GM23338 (cell line): Measurements from ENCODE around the gene LUC7L. TPM values are rescaled to one million over a fixed set of nuclear protein-coding genes. Genes with fewer than 3 reads are reported as not detected.

Source experiments
- ATAC-seq: fragments of 200-7000 bp; cut with Tn5 transposase; 3 replicates; pipeline ENCODE4 v1.9.1; 2020
- DNase-seq: peaks from one replicate; pipeline ENCODE4 v3.0.0-alpha.2; 2015; ENCODE audit warnings: low spot score
- H2AFZ ChIP-seq: fragments of 200-600 bp; sonication (generic); 2 replicates; pipeline ENCODE4 v1.8.0; 2016; ENCODE audit warnings: antibody characterized with exemption, mild to moderate bottlenecking, moderate library complexity
- H3F3A ChIP-seq: fragments of 200-600 bp; sonication (generic); replicated peaks from 2 replicates; pipeline ENCODE4 v1.8.0; 2017; ENCODE audit warnings: antibody characterized with exemption, mixed run types, low read depth
- H3K27ac ChIP-seq: fragments of 200-600 bp; sonication (generic); 2 replicates; pipeline ENCODE4 v1.6.1; 2016; ENCODE audit warnings: low read depth
- H3K27me3 ChIP-seq: fragments of 200-600 bp; sonication (generic); 2 replicates; pipeline ENCODE4 v1.8.0; 2016; ENCODE audit warnings: mild to moderate bottlenecking, mixed run types, moderate library complexity; ENCODE audit not compliant: insufficient read depth
- H3K36me3 ChIP-seq: fragments of 200-600 bp; sonication (generic); 2 replicates; pipeline ENCODE4 v1.8.0; 2016; ENCODE audit warnings: mild to moderate bottlenecking; ENCODE audit not compliant: insufficient read depth
- H3K4me1 ChIP-seq: fragments of 200-600 bp; sonication (generic); 2 replicates; pipeline ENCODE4 v1.8.0; 2016; ENCODE audit warnings: mild to moderate bottlenecking, moderate library complexity; ENCODE audit not compliant: insufficient read depth
- H3K4me2 ChIP-seq: fragments of 200-600 bp; sonication (generic); 2 replicates; pipeline ENCODE4 v1.7.1; 2017; ENCODE audit warnings: mixed run types
- H3K4me3 ChIP-seq: fragments of 200-600 bp; sonication (generic); 2 replicates; pipeline ENCODE4 v1.6.1; 2016; ENCODE audit warnings: mixed run types
- H3K79me2 ChIP-seq: fragments of 200-600 bp; sonication (generic); replicated peaks from 2 replicates; pipeline ENCODE4 v1.8.0; 2017; ENCODE audit warnings: mild to moderate bottlenecking; ENCODE audit not compliant: insufficient read depth
- H3K9me2 ChIP-seq: fragments of 200-600 bp; sonication (generic); 2 replicates; pipeline ENCODE4 v1.8.0; 2017; ENCODE audit not compliant: insufficient read depth
- H4K20me1 ChIP-seq: fragments of 200-600 bp; sonication (generic); replicated peaks from 2 replicates; pipeline ENCODE4 v1.8.0; 2017; ENCODE audit warnings: mild to moderate bottlenecking; ENCODE audit not compliant: insufficient read depth
- H3K27ac Mint-ChIP-seq: 2 replicates; pipeline ENCODE4 v1.8.0; 2020; ENCODE audit warnings: inconsistent platforms, mild to moderate bottlenecking, moderate library complexity, mixed read lengths
- H3K27me3 Mint-ChIP-seq: 3 replicates; pipeline ENCODE4 v1.8.0; 2022; ENCODE audit warnings: low read depth, mild to moderate bottlenecking, moderate library complexity, mixed read lengths, inconsistent platforms; ENCODE audit not compliant: insufficient read depth, poor library complexity
- H3K36me3 Mint-ChIP-seq: 3 replicates; pipeline ENCODE4 v1.8.0; 2021; ENCODE audit warnings: low read depth, mild to moderate bottlenecking, inconsistent platforms, moderate library complexity, mixed read lengths
- H3K4me1 Mint-ChIP-seq: 3 replicates; pipeline ENCODE4 v1.8.0; 2020; ENCODE audit warnings: mild to moderate bottlenecking, inconsistent platforms, mixed read lengths
- H3K4me3 Mint-ChIP-seq: 3 replicates; pipeline ENCODE4 v1.8.0; 2021; ENCODE audit warnings: moderate library complexity, mild to moderate bottlenecking, inconsistent platforms, mixed read lengths
- H3K9me3 Mint-ChIP-seq: 3 replicates; pipeline ENCODE4 v1.8.0; 2020; ENCODE audit warnings: moderate library complexity, mild to moderate bottlenecking, inconsistent platforms, mixed read lengths
- EZH2 ChIP-seq: fragments of 200-600 bp; sonication (generic); IDR thresholded peaks from one replicate; pipeline ENCODE4 v1.8.0; 2017; ENCODE audit warnings: antibody characterized with exemption, mild to moderate bottlenecking, low read depth; ENCODE audit not compliant: unreplicated experiment
- POLR2AphosphoS5 ChIP-seq: IDR thresholded peaks from 2 replicates; pipeline ENCODE4 v1.6.1; 2016; ENCODE audit warnings: antibody characterized with exemption, low read depth
- ZNF114 ChIP-seq: fragments of 250-450 bp; sonication (Bioruptor Pico); IDR thresholded peaks from 2 replicates; pipeline ENCODE4 v1.5.0; 2020; ENCODE audit warnings: mild to moderate bottlenecking, moderate library complexity
- polyA plus RNA-seq: library from polyadenylated mRNA; unstranded; fragments of >200 nt; fragmentation: Nextera tagmentation; extraction: Ambion mirVana; gene quantifications from 2 replicates; pipeline ENCODE4 v1.2.1, GENCODE V29; 2016
- total RNA-seq: library from RNA; depleted of rRNA; stranded (reverse); fragments of >200 nt; shearing (Covaris generic); gene quantifications from 2 replicates; pipeline ENCODE4 v1.2.3, GENCODE V29; 2014
- TF ChIP-seq, protein P1 (sequence below): fragments of 250-450 bp; sonication (Bioruptor Pico); IDR thresholded peaks from 2 replicates; pipeline ENCODE4 v1.5.0; 2020; ENCODE audit warnings: mild to moderate bottlenecking, moderate library complexity
- TF ChIP-seq, protein P2 (sequence below), 2 experiments: fragments of 200-600 bp in 1 of 2; sonication (generic) in 1 of 2; conservative IDR thresholded peaks; 2 replicates each; pipeline versions ENCODE4 v1.5.1 to v1.6.1; 2016 to 2017; ENCODE audit warnings: antibody characterized with exemption in 2 of 2, low read depth in 2 of 2, mild to moderate bottlenecking in 2 of 2, moderate library complexity in 1 of 2

LUC7L gene
- total and polyA plus RNA-seq, 2 experiments from 2014 or later = 114 to 151 TPM

GRCh38 chr16:200388-200787 is 28.9 kb downstream of the LUC7L start:
- no peaks in the 10 kb centered on the region for H3K9me2 ChIP-seq
- H3K4me2 ChIP-seq = no peak overlapping the region
- no peaks in the 10 kb centered on the region for H3K4me1 Mint-ChIP-seq
- H3K27me3 ChIP-seq = no peaks in the 10 kb centered on the region
- H3F3A ChIP-seq = peaks cover 9% of the 10 kb centered on the region; the same call in 1 of the 2 replicates
- peaks cover 42% of the 10 kb centered on the region for H3K79me2 ChIP-seq
- H3K27me3 Mint-ChIP-seq = peaks cover 12% of the 10 kb centered on the region
- no peak for TF ChIP-seq EZH2
- TF ChIP-seq, protein P1, sequence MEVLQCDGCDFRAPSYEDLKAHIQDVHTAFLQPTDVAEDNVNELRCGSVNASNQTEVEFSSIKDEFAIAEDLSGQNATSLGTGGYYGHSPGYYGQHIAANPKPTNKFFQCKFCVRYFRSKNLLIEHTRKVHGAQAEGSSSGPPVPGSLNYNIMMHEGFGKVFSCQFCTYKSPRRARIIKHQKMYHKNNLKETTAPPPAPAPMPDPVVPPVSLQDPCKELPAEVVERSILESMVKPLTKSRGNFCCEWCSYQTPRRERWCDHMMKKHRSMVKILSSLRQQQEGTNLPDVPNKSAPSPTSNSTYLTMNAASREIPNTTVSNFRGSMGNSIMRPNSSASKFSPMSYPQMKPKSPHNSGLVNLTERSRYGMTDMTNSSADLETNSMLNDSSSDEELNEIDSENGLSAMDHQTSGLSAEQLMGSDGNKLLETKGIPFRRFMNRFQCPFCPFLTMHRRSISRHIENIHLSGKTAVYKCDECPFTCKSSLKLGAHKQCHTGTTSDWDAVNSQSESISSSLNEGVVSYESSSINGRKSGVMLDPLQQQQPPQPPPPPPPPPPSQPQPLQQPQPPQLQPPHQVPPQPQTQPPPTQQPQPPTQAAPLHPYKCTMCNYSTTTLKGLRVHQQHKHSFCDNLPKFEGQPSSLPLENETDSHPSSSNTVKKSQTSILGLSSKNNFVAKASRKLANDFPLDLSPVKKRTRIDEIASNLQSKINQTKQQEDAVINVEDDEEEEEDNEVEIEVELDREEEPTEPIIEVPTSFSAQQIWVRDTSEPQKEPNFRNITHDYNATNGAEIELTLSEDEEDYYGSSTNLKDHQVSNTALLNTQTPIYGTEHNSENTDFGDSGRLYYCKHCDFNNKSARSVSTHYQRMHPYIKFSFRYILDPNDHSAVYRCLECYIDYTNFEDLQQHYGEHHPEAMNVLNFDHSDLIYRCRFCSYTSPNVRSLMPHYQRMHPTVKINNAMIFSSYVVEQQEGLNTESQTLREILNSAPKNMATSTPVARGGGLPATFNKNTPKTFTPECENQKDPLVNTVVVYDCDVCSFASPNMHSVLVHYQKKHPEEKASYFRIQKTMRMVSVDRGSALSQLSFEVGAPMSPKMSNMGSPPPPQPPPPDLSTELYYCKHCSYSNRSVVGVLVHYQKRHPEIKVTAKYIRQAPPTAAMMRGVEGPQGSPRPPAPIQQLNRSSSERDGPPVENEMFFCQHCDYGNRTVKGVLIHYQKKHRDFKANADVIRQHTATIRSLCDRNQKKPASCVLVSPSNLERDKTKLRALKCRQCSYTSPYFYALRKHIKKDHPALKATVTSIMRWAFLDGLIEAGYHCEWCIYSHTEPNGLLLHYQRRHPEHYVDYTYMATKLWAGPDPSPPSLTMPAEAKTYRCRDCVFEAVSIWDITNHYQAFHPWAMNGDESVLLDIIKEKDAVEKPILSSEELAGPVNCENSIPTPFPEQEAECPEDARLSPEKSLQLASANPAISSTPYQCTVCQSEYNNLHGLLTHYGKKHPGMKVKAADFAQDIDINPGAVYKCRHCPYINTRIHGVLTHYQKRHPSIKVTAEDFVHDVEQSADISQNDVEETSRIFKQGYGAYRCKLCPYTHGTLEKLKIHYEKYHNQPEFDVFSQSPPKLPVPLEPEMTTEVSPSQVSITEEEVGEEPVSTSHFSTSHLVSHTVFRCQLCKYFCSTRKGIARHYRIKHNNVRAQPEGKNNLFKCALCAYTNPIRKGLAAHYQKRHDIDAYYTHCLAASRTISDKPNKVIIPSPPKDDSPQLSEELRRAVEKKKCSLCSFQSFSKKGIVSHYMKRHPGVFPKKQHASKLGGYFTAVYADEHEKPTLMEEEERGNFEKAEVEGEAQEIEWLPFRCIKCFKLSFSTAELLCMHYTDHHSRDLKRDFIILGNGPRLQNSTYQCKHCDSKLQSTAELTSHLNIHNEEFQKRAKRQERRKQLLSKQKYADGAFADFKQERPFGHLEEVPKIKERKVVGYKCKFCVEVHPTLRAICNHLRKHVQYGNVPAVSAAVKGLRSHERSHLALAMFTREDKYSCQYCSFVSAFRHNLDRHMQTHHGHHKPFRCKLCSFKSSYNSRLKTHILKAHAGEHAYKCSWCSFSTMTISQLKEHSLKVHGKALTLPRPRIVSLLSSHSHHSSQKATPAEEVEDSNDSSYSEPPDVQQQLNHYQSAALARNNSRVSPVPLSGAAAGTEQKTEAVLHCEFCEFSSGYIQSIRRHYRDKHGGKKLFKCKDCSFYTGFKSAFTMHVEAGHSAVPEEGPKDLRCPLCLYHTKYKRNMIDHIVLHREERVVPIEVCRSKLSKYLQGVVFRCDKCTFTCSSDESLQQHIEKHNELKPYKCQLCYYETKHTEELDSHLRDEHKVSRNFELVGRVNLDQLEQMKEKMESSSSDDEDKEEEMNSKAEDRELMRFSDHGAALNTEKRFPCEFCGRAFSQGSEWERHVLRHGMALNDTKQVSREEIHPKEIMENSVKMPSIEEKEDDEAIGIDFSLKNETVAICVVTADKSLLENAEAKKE (CRISPR knock-in tag) = no peak
- no peak overlapping the region for H3K4me3 Mint-ChIP-seq
- H3K27ac ChIP-seq = 0 out of 2 replicates have a peak overlapping the region, but pooled peaks have one; percentile 26
- no peak for DNase-seq
- H2AFZ ChIP-seq = no peak overlapping the region
- no peak overlapping the region for H3K4me3 ChIP-seq
- H3K36me3 ChIP-seq = peaks cover 75% of the 10 kb centered on the region
- no peak for ATAC-seq
- no peaks in the 10 kb centered on the region for H3K4me1 ChIP-seq
- H3K36me3 Mint-ChIP-seq = peaks cover 89% of the 10 kb centered on the region
- H3K9me3 Mint-ChIP-seq = no peaks in the 10 kb centered on the region
- peaks cover 18% of the 10 kb centered on the region for H4K20me1 ChIP-seq
- H3K27ac Mint-ChIP-seq = no peak overlapping the region

DNA sequence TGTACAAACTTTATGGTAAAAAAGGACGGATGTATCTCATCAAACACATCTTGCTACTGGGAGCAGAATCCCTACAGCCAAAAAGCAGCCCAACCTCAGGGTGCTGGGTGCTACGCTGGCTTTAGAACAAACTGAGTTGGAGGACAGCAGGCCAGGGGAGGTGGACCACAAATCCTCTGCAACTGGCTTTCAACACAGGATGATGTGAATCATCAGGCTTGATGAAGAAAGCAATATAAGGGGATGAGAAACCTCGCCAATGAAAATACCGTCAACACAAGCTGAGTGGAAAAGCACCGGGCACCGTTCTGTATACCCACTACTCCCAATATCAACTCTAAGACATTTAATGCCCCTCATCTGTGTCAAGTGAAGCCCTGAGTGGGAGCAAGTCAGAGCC is 34.7 kb downstream of the LUC7L start:
- Mint-ChIP-seq H3K4me3 (no peak overlapping the region), H3K27ac (no peak overlapping the region), H3K4me1 (no peaks in the 10 kb centered on the region), H3K36me3 (peaks cover 93% of the 10 kb centered on the region), H3K9me3 (no peaks in the 10 kb centered on the region), H3K27me3 (peaks cover 2% of the 10 kb centered on the region)
- no peak overlapping the region for H3K27ac ChIP-seq
- ATAC-seq (no peak), DNase-seq (no peak)
- no peak overlapping the region for H3K4me2 ChIP-seq
- H3K4me3 ChIP-seq = no peak overlapping the region
- H3K79me2 ChIP-seq = peaks cover 16% of the 10 kb centered on the region; the same call in 1 of the 2 replicates
- peaks cover 38% of the 10 kb centered on the region for H3F3A ChIP-seq
- H3K9me2 ChIP-seq = no peaks in the 10 kb centered on the region
- H2AFZ ChIP-seq = no peak overlapping the region
- peaks cover 17% of the 10 kb centered on the region for H4K20me1 ChIP-seq
- peaks cover 90% of the 10 kb centered on the region for H3K36me3 ChIP-seq
- no peaks in the 10 kb centered on the region for H3K4me1 ChIP-seq
- no peaks in the 10 kb centered on the region for H3K27me3 ChIP-seq
- TF ChIP-seq, protein P2, sequence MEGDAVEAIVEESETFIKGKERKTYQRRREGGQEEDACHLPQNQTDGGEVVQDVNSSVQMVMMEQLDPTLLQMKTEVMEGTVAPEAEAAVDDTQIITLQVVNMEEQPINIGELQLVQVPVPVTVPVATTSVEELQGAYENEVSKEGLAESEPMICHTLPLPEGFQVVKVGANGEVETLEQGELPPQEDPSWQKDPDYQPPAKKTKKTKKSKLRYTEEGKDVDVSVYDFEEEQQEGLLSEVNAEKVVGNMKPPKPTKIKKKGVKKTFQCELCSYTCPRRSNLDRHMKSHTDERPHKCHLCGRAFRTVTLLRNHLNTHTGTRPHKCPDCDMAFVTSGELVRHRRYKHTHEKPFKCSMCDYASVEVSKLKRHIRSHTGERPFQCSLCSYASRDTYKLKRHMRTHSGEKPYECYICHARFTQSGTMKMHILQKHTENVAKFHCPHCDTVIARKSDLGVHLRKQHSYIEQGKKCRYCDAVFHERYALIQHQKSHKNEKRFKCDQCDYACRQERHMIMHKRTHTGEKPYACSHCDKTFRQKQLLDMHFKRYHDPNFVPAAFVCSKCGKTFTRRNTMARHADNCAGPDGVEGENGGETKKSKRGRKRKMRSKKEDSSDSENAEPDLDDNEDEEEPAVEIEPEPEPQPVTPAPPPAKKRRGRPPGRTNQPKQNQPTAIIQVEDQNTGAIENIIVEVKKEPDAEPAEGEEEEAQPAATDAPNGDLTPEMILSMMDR (conservative IDR thresholded peaks at IDR 0.05; ENCODE audit: low read depth in 2 of 2) = no peak
- TF ChIP-seq ZNF114 (CRISPR knock-in tag) = no peak
- TF ChIP-seq POLR2AphosphoS5 = no peak
